ENCODE data around the gene ARL11. TPM values are rescaled to one million over a fixed set of nuclear protein-coding genes. Genes with fewer than 3 reads are reported as not detected.
"Not testable (repeated sequence)": the region's sequence is repeated elsewhere in the genome, so short reads cannot be mapped to it uniquely, and the experiment has no call there.

Gene ARL11
- total RNA-seq, 4 donors from 2014 or later: 0.33 to 1.2 (median 0.43) TPM

DNA sequence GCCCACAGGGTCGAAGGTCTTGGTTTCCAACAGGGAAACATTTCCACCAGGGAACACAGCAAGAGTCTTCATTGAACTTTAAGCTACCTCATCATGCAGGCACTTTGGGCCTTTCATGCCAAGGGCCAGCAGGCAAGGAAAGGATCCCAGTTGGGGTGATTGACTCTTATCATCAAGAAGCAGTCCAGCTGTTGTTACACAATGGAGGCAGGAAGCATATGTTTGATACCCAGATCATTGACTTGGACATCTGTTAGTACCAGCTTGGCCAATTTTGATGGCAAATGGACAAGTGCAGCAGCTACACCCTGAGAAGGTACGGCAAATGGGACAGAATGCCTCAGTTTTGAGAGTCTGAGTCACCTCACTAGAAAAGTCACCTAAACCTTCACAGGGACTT is 32.1 kb upstream of the ARL11 start:
- 56 to 65% methylated on average over 2 of the region's 2 CpGs for WGBS, 2 donors
- TF ChIP-seq POLR2A (IDR thresholded peaks at IDR 0.05): no peak
- Histone ChIP-seq H3K36me3 (no peaks in the 10 kb centered on the region), H3K27me3 (no peaks in the 10 kb centered on the region), H3K9me3 (no peaks in the 10 kb centered on the region), H3K27ac (no peak overlapping the region), H3K4me1 (no peaks in the 10 kb centered on the region), H3K4me3 (replicated peaks in 1 of 3) (no peak overlapping the region)
- DNase-seq: no peak
- intact Hi-C loops (cut with DNase I): no loop called here

DNA sequence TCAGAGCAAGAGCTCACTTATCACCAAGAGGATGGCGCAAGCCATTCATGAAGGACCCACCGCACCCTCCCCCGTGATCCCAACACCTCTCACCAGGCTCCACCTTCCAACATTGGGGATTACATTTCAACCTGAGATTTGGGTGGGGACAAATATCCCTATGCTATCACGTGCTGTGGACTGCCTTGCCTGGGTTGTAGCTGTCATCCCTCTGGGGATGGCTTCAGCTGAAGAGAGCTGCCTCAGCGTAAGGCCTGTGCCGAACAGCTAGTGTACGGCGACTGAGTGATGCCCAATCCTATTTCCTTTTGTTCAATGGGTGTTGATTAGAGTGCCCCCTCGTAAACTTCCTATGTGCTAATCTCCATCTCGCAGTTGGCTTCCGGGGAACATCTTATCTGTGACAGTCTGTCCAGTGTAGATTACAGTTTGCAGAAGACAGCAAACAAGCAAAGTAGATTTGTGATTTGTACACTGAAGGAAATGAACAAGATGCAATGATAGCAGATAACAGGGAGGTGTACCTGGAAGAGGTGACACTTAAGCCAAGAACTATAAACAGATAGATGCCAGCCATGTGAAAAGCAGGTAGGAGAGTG is 31.2 kb upstream of the ARL11 start:
- no peak overlapping the region for H3K27ac ChIP-seq
- 81 to 88% methylated on average over 11 of the region's 11 CpGs for WGBS, 2 donors
- no peak overlapping the region for H3K4me3 ChIP-seq (replicated peaks in 1 of 3)
- TF ChIP-seq, protein P1, sequence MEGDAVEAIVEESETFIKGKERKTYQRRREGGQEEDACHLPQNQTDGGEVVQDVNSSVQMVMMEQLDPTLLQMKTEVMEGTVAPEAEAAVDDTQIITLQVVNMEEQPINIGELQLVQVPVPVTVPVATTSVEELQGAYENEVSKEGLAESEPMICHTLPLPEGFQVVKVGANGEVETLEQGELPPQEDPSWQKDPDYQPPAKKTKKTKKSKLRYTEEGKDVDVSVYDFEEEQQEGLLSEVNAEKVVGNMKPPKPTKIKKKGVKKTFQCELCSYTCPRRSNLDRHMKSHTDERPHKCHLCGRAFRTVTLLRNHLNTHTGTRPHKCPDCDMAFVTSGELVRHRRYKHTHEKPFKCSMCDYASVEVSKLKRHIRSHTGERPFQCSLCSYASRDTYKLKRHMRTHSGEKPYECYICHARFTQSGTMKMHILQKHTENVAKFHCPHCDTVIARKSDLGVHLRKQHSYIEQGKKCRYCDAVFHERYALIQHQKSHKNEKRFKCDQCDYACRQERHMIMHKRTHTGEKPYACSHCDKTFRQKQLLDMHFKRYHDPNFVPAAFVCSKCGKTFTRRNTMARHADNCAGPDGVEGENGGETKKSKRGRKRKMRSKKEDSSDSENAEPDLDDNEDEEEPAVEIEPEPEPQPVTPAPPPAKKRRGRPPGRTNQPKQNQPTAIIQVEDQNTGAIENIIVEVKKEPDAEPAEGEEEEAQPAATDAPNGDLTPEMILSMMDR (IDR thresholded peaks at IDR 0.05): no peak
- TF ChIP-seq POLR2A (IDR thresholded peaks at IDR 0.05): no peak
- no peak for DNase-seq
- no peaks in the 10 kb centered on the region for H3K4me1 ChIP-seq
- no peaks in the 10 kb centered on the region for H3K36me3 ChIP-seq
- H3K27me3 ChIP-seq: no peaks in the 10 kb centered on the region
- intact Hi-C loops (cut with DNase I): no loop called here
- no peaks in the 10 kb centered on the region for H3K9me3 ChIP-seq

DNA sequence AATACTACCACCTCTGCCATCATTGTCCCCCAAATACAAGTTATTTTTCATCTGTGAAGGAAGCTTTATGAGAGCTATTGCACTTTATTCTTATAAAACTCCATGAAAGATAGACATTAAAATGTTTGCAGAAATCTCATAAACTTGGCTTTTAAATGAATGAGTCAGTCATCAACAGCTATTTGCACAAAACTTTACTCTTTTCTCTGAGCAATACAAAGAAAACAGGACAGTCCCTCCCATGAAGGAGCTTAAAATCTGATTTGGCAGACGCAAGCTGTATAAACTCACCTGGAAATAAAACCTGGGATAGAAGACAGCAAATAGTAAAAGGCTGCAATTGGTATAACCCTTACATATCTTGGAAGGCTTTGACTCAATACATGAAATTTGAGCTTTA is 26.3 kb upstream of the ARL11 start:
- DNase-seq: no peak
- Histone ChIP-seq H3K36me3 (no peaks in the 10 kb centered on the region), H3K27ac (peak overlapping the region in 1 of 3 donors; percentile 4), H3K4me1 (peaks cover 0 to 9% of the 10 kb centered on the region in 2 donors), H3K9me3 (no peaks in the 10 kb centered on the region), H3K27me3 (no peaks in the 10 kb centered on the region), H3K4me3 (replicated peaks in 1 of 3) (no peak overlapping the region)
- WGBS, 2 donors: 54 to 67% methylated on average over 1 of the region's 1 CpG
- intact Hi-C loops (cut with DNase I): no loop called here
- TF ChIP-seq, protein P1 (IDR thresholded peaks at IDR 0.05): no peak
- TF ChIP-seq POLR2A (IDR thresholded peaks at IDR 0.05): no peak

DNA sequence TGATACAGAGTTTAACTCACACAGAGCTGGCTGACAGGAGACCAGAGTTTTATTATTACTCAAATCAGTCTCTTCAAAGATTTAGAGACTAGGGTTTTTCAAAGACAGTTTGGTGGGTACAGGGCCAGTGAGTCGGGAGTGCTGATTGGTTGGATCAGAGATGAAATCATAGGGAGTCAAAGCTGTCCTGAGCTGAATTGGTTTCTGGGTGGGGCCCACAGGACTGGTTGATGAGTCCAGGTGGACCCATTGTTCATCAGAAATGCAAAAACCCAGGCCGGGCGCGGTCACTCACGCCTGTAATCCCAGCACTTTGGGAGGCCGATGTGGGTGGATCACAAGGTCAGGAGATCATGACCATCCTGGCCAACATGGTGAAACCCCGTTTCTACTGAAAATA is 25.7 kb upstream of the ARL11 start:
- H3K4me1 ChIP-seq; H3K27me3 ChIP-seq; H3K36me3 ChIP-seq; H3K9me3 ChIP-seq; intact Hi-C loops (cut with DNase I); DNase-seq; H3K4me3 ChIP-seq (replicated peaks in 1 of 3): not testable (repeated sequence)
- H3K27ac ChIP-seq: peak overlapping the region in 1 of 3 donors; percentile 4
- 95 to 97% methylated on average over 7 of the region's 7 CpGs for WGBS, 2 donors

DNA sequence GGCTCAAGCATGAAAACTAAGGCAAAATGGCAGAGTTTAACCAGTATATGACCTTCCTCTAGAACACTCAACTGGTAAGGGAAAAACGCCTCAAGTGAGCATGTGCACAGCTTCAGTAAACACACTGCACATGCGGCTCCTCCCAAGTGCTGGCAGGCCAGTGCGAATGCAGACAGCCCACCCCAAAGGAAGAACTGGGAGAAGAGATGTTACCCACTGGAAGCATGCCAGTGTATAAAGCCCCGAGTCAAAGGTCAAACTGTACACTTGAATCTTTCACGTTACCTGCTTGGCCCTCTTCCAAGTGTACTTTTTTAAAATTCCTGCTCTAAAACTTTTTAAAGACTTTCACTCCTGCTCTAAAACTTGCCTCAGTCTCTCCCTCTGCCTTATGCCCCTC is 23.7 kb upstream of the ARL11 start:
- Histone ChIP-seq H3K9me3 (no peaks in the 10 kb centered on the region), H3K4me3 (replicated peaks in 1 of 3) (no peak overlapping the region), H3K27me3 (no peaks in the 10 kb centered on the region), H3K4me1 (peaks cover 0 to 9% of the 10 kb centered on the region in 2 donors), H3K27ac (peak overlapping the region in 1 of 3 donors; percentile 20), H3K36me3 (no peaks in the 10 kb centered on the region)
- peak; percentile 37 to 47 for DNase-seq
- no peak for TF ChIP-seq POLR2A (IDR thresholded peaks at IDR 0.05)
- TF ChIP-seq, protein P1 (IDR thresholded peaks at IDR 0.05): no peak
- intact Hi-C loops (cut with DNase I): no loop called here
- WGBS, 2 donors: 8 to 32% methylated on average over 5 of the region's 5 CpGs

DNA sequence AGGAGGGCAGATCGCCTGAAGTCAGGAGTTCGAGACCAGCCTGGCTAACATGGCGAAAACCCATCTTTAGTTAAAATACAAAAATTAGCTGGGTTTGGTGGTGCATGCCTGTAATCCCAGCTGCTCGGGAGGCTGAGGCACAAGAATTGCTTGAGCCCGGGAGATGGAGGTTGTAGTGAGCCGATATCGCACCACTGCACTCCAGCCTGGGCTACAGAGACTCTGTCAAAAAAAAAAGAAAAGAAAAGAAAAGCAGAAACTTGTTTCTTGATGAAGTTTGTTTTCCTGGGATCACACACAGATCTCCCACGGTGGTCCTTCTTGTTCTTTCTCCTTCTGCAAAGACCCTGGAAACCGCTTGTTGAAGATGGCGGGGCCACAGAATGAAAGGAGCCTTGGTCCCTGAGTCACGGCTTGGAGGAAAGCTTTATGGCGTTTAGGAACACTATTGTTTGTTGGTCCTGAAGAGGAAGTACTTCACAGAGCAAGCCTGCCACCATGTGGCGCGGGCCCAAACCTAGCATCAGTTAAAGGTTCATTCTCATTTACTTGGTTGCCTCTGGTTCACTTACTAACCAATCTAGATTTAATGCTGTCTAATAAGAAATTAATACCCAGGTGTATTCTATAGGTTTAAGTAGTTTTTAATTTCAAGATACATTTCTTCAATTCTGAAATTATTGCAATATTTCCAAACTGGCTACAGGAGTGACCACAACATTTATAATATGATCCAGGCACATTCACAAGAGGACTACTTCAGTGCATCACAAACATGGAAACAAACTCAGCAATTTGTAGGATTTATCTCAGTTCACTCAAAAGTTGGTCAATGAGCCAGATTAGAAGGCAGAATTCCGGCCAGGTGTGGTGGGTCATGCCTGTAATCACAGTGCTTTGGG is 21.3 kb upstream of the ARL11 start:
- Histone ChIP-seq H3K4me3 (replicated peaks in 1 of 3) (no peak overlapping the region), H3K27ac (peak overlapping the region in 2 of 3 donors; percentile 3 to 41), H3K9me3 (no peaks in the 10 kb centered on the region), H3K36me3 (no peaks in the 10 kb centered on the region), H3K27me3 (no peaks in the 10 kb centered on the region), H3K4me1 (peaks cover 7 to 17% of the 10 kb centered on the region in 2 donors)
- intact Hi-C loops (cut with DNase I): loop anchor here (5.0 kb wide), 1 partner anchor 305 kb away; no protein-coding TSS in a partner anchor
- TF ChIP-seq, protein P1 (IDR thresholded peaks at IDR 0.05): peak; percentile 36 to 85 (median 70)
- TF ChIP-seq POLR2A (IDR thresholded peaks at IDR 0.05): no peak
- 27 to 28% methylated on average over 15 of the region's 15 CpGs for WGBS, 2 donors
- peak; percentile 90 to 93 for DNase-seq
